Measurements from ENCODE around the gene MAPKBP1.

- TF ChIP-seq CTCF (IDR thresholded peaks at IDR 0.05) (no peak), ZFX (IDR thresholded peaks at IDR 0.05; ENCODE audit: borderline replicate concordance) (no peak)
Observed at GRCh38 chr15:41825572-41826535, 51.6 kb downstream of the MAPKBP1 start.

Data from 22Rv1 (cell line).